GM13977 (cell line): ENCODE measurements around the gene GRIA4.

Experiments used
- DNase-seq: peaks from one replicate; pipeline ENCODE4 v3.0.0; 2012; ENCODE audit warnings: low spot score
- in situ Hi-C: fragments of 300-500 bp; cut with MboI; formaldehyde crosslinking; loops from one replicate; pipeline ENCODE4 v1.12.0; 2022; ENCODE audit warnings: low sequenced_read_pairs, low pct_unique_long_range_greater_than_20kb, mixed read lengths, inconsistent platforms; ENCODE audit not compliant: unreplicated experiment
- TF ChIP-seq, protein P1 (sequence below): IDR thresholded peaks from 2 replicates; pipeline ENCODE4 v1.5.1; 2012; ENCODE audit warnings: mild to moderate bottlenecking, control low read depth; ENCODE audit not compliant: insufficient read depth; ENCODE audit errors: extremely low read depth, missing control alignments

Gene GRIA4

GRCh38 chr11:105610871-105611571 is 1.1 kb downstream of the GRIA4 start:
- DNase-seq = no peak
- TF ChIP-seq, protein P1, sequence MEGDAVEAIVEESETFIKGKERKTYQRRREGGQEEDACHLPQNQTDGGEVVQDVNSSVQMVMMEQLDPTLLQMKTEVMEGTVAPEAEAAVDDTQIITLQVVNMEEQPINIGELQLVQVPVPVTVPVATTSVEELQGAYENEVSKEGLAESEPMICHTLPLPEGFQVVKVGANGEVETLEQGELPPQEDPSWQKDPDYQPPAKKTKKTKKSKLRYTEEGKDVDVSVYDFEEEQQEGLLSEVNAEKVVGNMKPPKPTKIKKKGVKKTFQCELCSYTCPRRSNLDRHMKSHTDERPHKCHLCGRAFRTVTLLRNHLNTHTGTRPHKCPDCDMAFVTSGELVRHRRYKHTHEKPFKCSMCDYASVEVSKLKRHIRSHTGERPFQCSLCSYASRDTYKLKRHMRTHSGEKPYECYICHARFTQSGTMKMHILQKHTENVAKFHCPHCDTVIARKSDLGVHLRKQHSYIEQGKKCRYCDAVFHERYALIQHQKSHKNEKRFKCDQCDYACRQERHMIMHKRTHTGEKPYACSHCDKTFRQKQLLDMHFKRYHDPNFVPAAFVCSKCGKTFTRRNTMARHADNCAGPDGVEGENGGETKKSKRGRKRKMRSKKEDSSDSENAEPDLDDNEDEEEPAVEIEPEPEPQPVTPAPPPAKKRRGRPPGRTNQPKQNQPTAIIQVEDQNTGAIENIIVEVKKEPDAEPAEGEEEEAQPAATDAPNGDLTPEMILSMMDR = no peak
- in situ Hi-C loops = no loop called here

- DNase-seq = no peak
- TF ChIP-seq, protein P1 = no peak
- in situ Hi-C loops = no loop called here
Measured at GRCh38 chr11:105611572-105612441, 1.9 kb downstream of the GRIA4 start.

DNA sequence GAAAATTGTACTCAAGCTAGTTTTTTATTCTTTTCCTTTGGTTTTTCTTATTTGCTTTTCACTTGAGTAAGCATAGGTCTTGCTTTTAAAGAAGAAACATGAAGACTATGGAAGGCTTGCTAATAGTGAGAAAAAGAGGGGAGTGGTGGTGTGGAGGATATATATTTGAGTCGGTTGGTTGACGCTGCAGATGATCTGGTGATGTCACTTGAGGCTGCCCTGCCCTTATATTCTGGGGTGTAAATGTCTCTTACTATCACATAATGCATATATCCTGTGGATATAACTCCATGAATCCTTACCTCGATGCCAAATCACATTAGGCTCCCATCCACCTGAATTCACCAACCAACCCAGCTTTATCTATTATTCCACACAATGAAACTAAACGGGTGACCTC is 2.9 kb downstream of the GRIA4 start:
- DNase-seq = no peak
- in situ Hi-C loops = no loop called here
- TF ChIP-seq, protein P1 = no peak

DNA sequence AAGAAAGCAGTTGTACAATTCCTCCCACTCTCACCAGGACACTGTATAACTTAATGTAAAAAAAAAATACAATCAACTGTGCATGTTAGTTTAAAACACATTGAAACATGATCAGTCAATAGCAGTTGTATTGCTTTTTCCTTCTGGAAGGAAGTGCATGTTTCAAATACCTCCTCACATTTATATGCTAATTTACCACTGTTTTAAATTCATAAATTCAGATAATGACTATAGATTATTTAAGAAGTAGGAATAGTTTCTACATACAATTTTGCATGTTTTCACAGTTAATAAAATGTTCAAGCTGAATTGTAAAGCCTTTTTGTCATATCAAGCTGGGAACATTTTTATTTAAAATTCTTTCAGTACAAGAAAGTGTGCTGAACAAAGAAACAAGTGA is 3.3 kb downstream of the GRIA4 start:
- no peak for DNase-seq
- TF ChIP-seq, protein P1 = no peak

GRCh38 chr11:105618343-105618955 is 8.6 kb downstream of the GRIA4 start:
- in situ Hi-C loops = no loop called here
- TF ChIP-seq, protein P1 = no peak
- no peak for DNase-seq

More for the DNA sequence above, 3.3 kb downstream of the GRIA4 start:
- in situ Hi-C loops = no loop called here

DNA sequence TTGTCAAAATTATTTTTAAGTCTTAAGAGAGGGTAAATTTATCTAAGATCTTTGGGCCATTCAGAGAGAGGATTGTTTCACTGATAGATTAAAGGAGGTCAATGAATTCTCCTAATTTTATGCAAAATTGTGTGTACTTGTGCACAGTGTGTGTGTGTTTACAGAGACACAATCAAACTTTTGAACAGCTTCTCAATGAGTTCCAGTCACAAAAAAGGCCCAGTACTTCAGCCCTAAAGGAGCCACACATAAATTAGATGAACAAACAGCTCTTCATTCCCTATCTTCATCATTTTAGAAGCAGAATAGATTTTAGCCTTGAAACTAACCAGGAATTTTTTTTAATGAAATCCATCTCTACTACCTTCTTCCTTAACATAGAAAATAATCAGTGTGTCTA is 9.7 kb downstream of the GRIA4 start:
- in situ Hi-C loops = no loop called here
- no peak for DNase-seq

More for the DNA sequence above, 9.7 kb downstream of the GRIA4 start:
- TF ChIP-seq, protein P1 = no peak
